Brain microvascular endothelial cell (primary cell): ENCODE data around the gene PRPF40A.

Source experiments
- DNase-seq: peaks from one replicate; pipeline ENCODE4 v3.0.0-alpha.2; 2020
- H3K27ac ChIP-seq: fragments of 250-450 bp; sonication (Bioruptor Pico); 2 replicates; pipeline ENCODE4 v1.5.1; 2020; ENCODE audit warnings: mild to moderate bottlenecking, moderate library complexity
- H3K27me3 ChIP-seq: fragments of 250-450 bp; sonication (Bioruptor Pico); replicated peaks from 2 replicates; pipeline ENCODE4 v1.5.1; 2020; ENCODE audit warnings: mild to moderate bottlenecking
- H3K36me3 ChIP-seq: fragments of 250-450 bp; sonication (Bioruptor Pico); replicated peaks from 2 replicates; pipeline ENCODE4 v1.5.1; 2020; ENCODE audit warnings: mild to moderate bottlenecking
- H3K4me3 ChIP-seq: 2 replicates; pipeline ENCODE4 v1.5.1; 2011; ENCODE audit warnings: low read depth, mild to moderate bottlenecking, control low read depth, low read length, moderate library complexity
- CTCF ChIP-seq: IDR thresholded peaks from 2 replicates; pipeline ENCODE4 v1.5.1; 2011; ENCODE audit warnings: low read depth, mild to moderate bottlenecking, moderate library complexity, low read length, control low read depth, inconsistent platforms; ENCODE audit errors: missing control alignments
- in situ Hi-C: cut with HindIII; loops from 2 replicates; pipeline ENCODE4 v1.10.0; 2017; ENCODE audit warnings: low sequenced_read_pairs, low pct_ligation_motif_present

Gene PRPF40A

GRCh38 chr2:152718909-152719645 is 1.8 kb upstream of the PRPF40A start:
- TF ChIP-seq CTCF = no peak
- Histone ChIP-seq H3K4me3 (peak overlapping the region; percentile 97), H3K27me3 (no peaks in the 10 kb centered on the region), H3K36me3 (peaks cover 3% of the 10 kb centered on the region), H3K27ac (peak overlapping the region; percentile 98)
- peak; percentile 9 for DNase-seq
- in situ Hi-C loops = no loop called here

GRCh38 chr2:152718076-152718908 is 1.0 kb upstream of the PRPF40A start, which contains the start of gene ARL6IP6:
ARL6IP6 (plus strand) TSS chr2:152718620; CDS start chr2:152718625, 5 bp downstream.
- DNase-seq = peak; percentile 90
- TF ChIP-seq CTCF = no peak
- Histone ChIP-seq H3K4me3 (peak within 1 kb of the TSS; percentile 97), H3K27ac (peak within 1 kb of the TSS; percentile 98), H3K36me3 (peaks cover 3% of the 10 kb centered on the region), H3K27me3 (no peaks in the 10 kb centered on the region)
- in situ Hi-C loops = no loop called here

- TF ChIP-seq CTCF = peak; percentile 11
- H3K36me3 ChIP-seq = peaks cover 6% of the 10 kb centered on the region
- in situ Hi-C loops = no loop called here
- H3K27me3 ChIP-seq = no peaks in the 10 kb centered on the region
- H3K27ac ChIP-seq = peak overlapping the region; percentile 98
- DNase-seq = no peak
- H3K4me3 ChIP-seq = peak overlapping the region; percentile 97
Observed at GRCh38 chr2:152716805-152717227, 445 bp downstream of the PRPF40A start.

DNA sequence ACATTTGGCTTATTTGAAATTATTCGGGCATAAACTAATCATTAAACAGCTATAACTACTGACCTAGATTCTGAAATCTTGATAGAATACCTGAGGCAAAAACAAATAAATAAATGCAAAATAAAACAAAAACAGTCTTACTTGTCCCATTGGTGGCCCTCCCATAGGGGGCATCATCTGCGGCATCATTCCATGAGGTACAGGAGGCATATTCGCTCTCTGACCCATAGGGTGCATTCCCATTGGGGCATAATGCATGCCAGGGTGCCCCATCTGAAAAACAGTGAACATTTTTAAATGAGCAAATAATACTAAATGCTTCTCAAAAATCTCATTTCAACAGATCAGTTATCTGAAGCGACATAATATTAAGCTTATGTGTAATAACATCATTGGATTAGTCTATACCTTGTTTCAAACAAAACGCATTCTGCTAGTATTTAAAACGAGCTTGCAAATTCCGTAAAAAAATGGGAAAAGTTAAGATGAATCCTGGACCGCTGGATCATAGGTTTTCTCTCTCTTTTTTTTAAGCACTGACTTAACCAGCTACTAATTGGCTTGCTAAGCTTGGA is 1.3 kb downstream of the PRPF40A start:
- DNase-seq = peak; percentile 12
- TF ChIP-seq CTCF = peak; percentile 77
- Histone ChIP-seq H3K27me3 (no peaks in the 10 kb centered on the region), H3K4me3 (peak overlapping the region; percentile 97), H3K36me3 (peaks cover 10% of the 10 kb centered on the region), H3K27ac (no peak overlapping the region)
- in situ Hi-C loops = no loop called here

DNA sequence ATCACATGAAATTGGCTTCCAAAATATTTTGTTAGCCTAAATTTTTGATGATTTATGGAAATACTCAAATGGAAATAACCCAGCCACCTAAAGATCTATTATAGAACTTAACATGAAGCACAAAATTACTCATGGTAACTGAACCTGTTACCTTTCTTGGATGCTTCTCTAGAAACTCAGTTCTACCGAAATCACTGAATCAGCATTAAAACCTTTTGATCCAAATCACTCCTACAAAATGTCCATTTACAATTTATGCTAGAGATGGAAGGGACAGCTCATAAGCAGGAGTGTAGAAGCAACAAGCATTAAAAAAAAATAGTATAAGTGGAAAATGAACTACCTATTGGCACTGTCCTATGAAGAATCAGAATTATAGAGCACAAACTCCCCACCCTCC is 2.1 kb downstream of the PRPF40A start:
- H3K27me3 ChIP-seq = no peaks in the 10 kb centered on the region
- in situ Hi-C loops = no loop called here
- H3K36me3 ChIP-seq = peaks cover 10% of the 10 kb centered on the region
- TF ChIP-seq CTCF = no peak
- H3K4me3 ChIP-seq = no peak overlapping the region
- H3K27ac ChIP-seq = no peak overlapping the region
- no peak for DNase-seq
